ENCODE results near the gene RGS14.
"Not testable (repeated sequence)": the region's sequence is repeated elsewhere in the genome, so short reads cannot be mapped to it uniquely, and the experiment has no call there.

The RGS14 gene

GRCh38 chr5:177372034-177372896 is 14.5 kb downstream of the RGS14 start:
- Histone ChIP-seq H3K36me3 (ENCODE audit: control insufficient read depth, insufficient read depth, low read length) (no peaks in the 10 kb centered on the region), H3K27ac (ENCODE audit: insufficient read depth, low read depth, low read length, poor library complexity, severe bottlenecking) (no peak overlapping the region), H3K4me1 (ENCODE audit: control insufficient read depth, insufficient read depth, low read length) (peaks cover 11% of the 10 kb centered on the region), H3K9me3 (ENCODE audit: control insufficient read depth, low read length) (no peaks in the 10 kb centered on the region), H3K27me3 (ENCODE audit: control insufficient read depth, insufficient read depth, low read length, poor library complexity, severe bottlenecking) (peaks cover 14% of the 10 kb centered on the region), H3K4me3 (ENCODE audit: insufficient read depth, low read depth, low read length) (no peak overlapping the region)
- WGBS, 2 experiments, result 92 to 93% methylated on average over 12 of the region's 12 CpGs

- Histone ChIP-seq H3K4me1 (ENCODE audit: control insufficient read depth, insufficient read depth, low read length) (peaks cover 5% of the 10 kb centered on the region), H3K4me3 (ENCODE audit: insufficient read depth, low read depth, low read length) (no peak overlapping the region), H3K9me3 (ENCODE audit: control insufficient read depth, low read length) (no peaks in the 10 kb centered on the region), H3K36me3 (ENCODE audit: control insufficient read depth, insufficient read depth, low read length) (no peaks in the 10 kb centered on the region), H3K27ac (ENCODE audit: insufficient read depth, low read depth, low read length, poor library complexity, severe bottlenecking) (no peak overlapping the region), H3K27me3 (ENCODE audit: control insufficient read depth, insufficient read depth, low read length, poor library complexity, severe bottlenecking) (peaks cover 7% of the 10 kb centered on the region)
- 78 to 88% methylated on average over 6 of the region's 6 CpGs for WGBS, 2 experiments
Observed at GRCh38 chr5:177372910-177373309, 15.2 kb downstream of the RGS14 start.

GRCh38 chr5:177373806-177374205 is 16.1 kb downstream of the RGS14 start:
- H3K27me3 ChIP-seq (ENCODE audit: control insufficient read depth, insufficient read depth, low read length, poor library complexity, severe bottlenecking), result no peaks in the 10 kb centered on the region
- no peaks in the 10 kb centered on the region for H3K9me3 ChIP-seq (ENCODE audit: control insufficient read depth, low read length)
- H3K4me3 ChIP-seq (ENCODE audit: insufficient read depth, low read depth, low read length), result no peak overlapping the region
- peaks cover 5% of the 10 kb centered on the region for H3K4me1 ChIP-seq (ENCODE audit: control insufficient read depth, insufficient read depth, low read length)
- no peaks in the 10 kb centered on the region for H3K36me3 ChIP-seq (ENCODE audit: control insufficient read depth, insufficient read depth, low read length)
- H3K27ac ChIP-seq (ENCODE audit: insufficient read depth, low read depth, low read length, poor library complexity, severe bottlenecking), result no peak overlapping the region
- WGBS, 2 experiments, result 60 to 63% methylated on average over 6 of the region's 6 CpGs

GRCh38 chr5:177374211-177374610 is 16.5 kb downstream of the RGS14 start:
- H3K36me3 ChIP-seq (ENCODE audit: control insufficient read depth, insufficient read depth, low read length), result no peaks in the 10 kb centered on the region
- no peak overlapping the region for H3K4me3 ChIP-seq (ENCODE audit: insufficient read depth, low read depth, low read length)
- H3K27ac ChIP-seq (ENCODE audit: insufficient read depth, low read depth, low read length, poor library complexity, severe bottlenecking), result no peak overlapping the region
- no peaks in the 10 kb centered on the region for H3K9me3 ChIP-seq (ENCODE audit: control insufficient read depth, low read length)
- no peaks in the 10 kb centered on the region for H3K27me3 ChIP-seq (ENCODE audit: control insufficient read depth, insufficient read depth, low read length, poor library complexity, severe bottlenecking)
- 70 to 72% methylated on average over 5 of the region's 5 CpGs for WGBS, 2 experiments
- H3K4me1 ChIP-seq (ENCODE audit: control insufficient read depth, insufficient read depth, low read length), result peaks cover 5% of the 10 kb centered on the region

- H3K9me3 ChIP-seq (ENCODE audit: control insufficient read depth, low read length); H3K4me3 ChIP-seq (ENCODE audit: insufficient read depth, low read depth, low read length); H3K27ac ChIP-seq (ENCODE audit: insufficient read depth, low read depth, low read length, poor library complexity, severe bottlenecking); H3K36me3 ChIP-seq (ENCODE audit: control insufficient read depth, insufficient read depth, low read length); H3K4me1 ChIP-seq (ENCODE audit: control insufficient read depth, insufficient read depth, low read length); H3K27me3 ChIP-seq (ENCODE audit: control insufficient read depth, insufficient read depth, low read length, poor library complexity, severe bottlenecking): not testable (repeated sequence)
- 80 to 95% methylated on average over 5 of the region's 5 CpGs for WGBS, 2 experiments
Observed at GRCh38 chr5:177375516-177375915, 17.8 kb downstream of the RGS14 start.

GRCh38 chr5:177376107-177376506 is 18.4 kb downstream of the RGS14 start:
- WGBS, 2 experiments, result 94 to 96% methylated on average over 11 of the region's 11 CpGs
- H3K27me3 ChIP-seq (ENCODE audit: control insufficient read depth, insufficient read depth, low read length, poor library complexity, severe bottlenecking), result no peaks in the 10 kb centered on the region
- H3K4me3 ChIP-seq (ENCODE audit: insufficient read depth, low read depth, low read length), result no peak overlapping the region
- no peak overlapping the region for H3K27ac ChIP-seq (ENCODE audit: insufficient read depth, low read depth, low read length, poor library complexity, severe bottlenecking)
- H3K36me3 ChIP-seq (ENCODE audit: control insufficient read depth, insufficient read depth, low read length), result no peaks in the 10 kb centered on the region
- H3K4me1 ChIP-seq (ENCODE audit: control insufficient read depth, insufficient read depth, low read length), result peaks cover 5% of the 10 kb centered on the region
- H3K9me3 ChIP-seq (ENCODE audit: control insufficient read depth, low read length), result no peaks in the 10 kb centered on the region

- Histone ChIP-seq H3K27ac (ENCODE audit: insufficient read depth, low read depth, low read length, poor library complexity, severe bottlenecking) (no peak overlapping the region), H3K4me3 (ENCODE audit: insufficient read depth, low read depth, low read length) (no peak overlapping the region), H3K4me1 (ENCODE audit: control insufficient read depth, insufficient read depth, low read length) (no peaks in the 10 kb centered on the region), H3K9me3 (ENCODE audit: control insufficient read depth, low read length) (no peaks in the 10 kb centered on the region), H3K27me3 (ENCODE audit: control insufficient read depth, insufficient read depth, low read length, poor library complexity, severe bottlenecking) (no peaks in the 10 kb centered on the region), H3K36me3 (ENCODE audit: control insufficient read depth, insufficient read depth, low read length) (no peaks in the 10 kb centered on the region)
- 88% methylated on average over 8 of the region's 8 CpGs for WGBS, 2 experiments
Observed at GRCh38 chr5:177377851-177378776, 20.4 kb downstream of the RGS14 start.

GRCh38 chr5:177378884-177379883 is 21.5 kb downstream of the RGS14 start:
- H3K4me3 ChIP-seq (ENCODE audit: insufficient read depth, low read depth, low read length), result no peak overlapping the region
- no peaks in the 10 kb centered on the region for H3K36me3 ChIP-seq (ENCODE audit: control insufficient read depth, insufficient read depth, low read length)
- no peaks in the 10 kb centered on the region for H3K27me3 ChIP-seq (ENCODE audit: control insufficient read depth, insufficient read depth, low read length, poor library complexity, severe bottlenecking)
- H3K4me1 ChIP-seq (ENCODE audit: control insufficient read depth, insufficient read depth, low read length), result no peaks in the 10 kb centered on the region
- 92% methylated on average over 15 of the region's 15 CpGs for WGBS, 2 experiments
- H3K9me3 ChIP-seq (ENCODE audit: control insufficient read depth, low read length), result no peaks in the 10 kb centered on the region
- H3K27ac ChIP-seq (ENCODE audit: insufficient read depth, low read depth, low read length, poor library complexity, severe bottlenecking), result no peak overlapping the region

- Histone ChIP-seq H3K36me3 (ENCODE audit: control insufficient read depth, insufficient read depth, low read length) (no peaks in the 10 kb centered on the region), H3K4me3 (ENCODE audit: insufficient read depth, low read depth, low read length) (no peak overlapping the region), H3K9me3 (ENCODE audit: control insufficient read depth, low read length) (no peaks in the 10 kb centered on the region), H3K27ac (ENCODE audit: insufficient read depth, low read depth, low read length, poor library complexity, severe bottlenecking) (no peak overlapping the region), H3K4me1 (ENCODE audit: control insufficient read depth, insufficient read depth, low read length) (no peaks in the 10 kb centered on the region), H3K27me3 (ENCODE audit: control insufficient read depth, insufficient read depth, low read length, poor library complexity, severe bottlenecking) (no peaks in the 10 kb centered on the region)
- 94 to 98% methylated on average over 6 of the region's 6 CpGs for WGBS, 2 experiments
Observed at GRCh38 chr5:177380805-177381126, 23.0 kb downstream of the RGS14 start.
